ENCODE measurements around the gene MTG1.

GRCh38 chr10:133403784-133404183, 9.8 kb downstream of the MTG1 start:
- TF ChIP-seq EZH2 (IDR thresholded peaks at IDR 0.05; ENCODE audit: insufficient read depth, poor library complexity, severe bottlenecking): no peak
- TF ChIP-seq EZH2phosphoT487 (IDR thresholded peaks at IDR 0.05; ENCODE audit: insufficient read depth, low read depth): no peak

Data from GM23248 (cell line).